HG03045 (cell line): ENCODE measurements around the gene MAPK8IP1.

ENCODE experiments used
- ATAC-seq: cut with Tn5 transposase; IDR thresholded peaks from one replicate; pipeline ENCODE4 v1.9.1; 2021; ENCODE audit warnings: mild to moderate bottlenecking, moderate library complexity; ENCODE audit not compliant: unreplicated experiment

MAPK8IP1 gene

DNA sequence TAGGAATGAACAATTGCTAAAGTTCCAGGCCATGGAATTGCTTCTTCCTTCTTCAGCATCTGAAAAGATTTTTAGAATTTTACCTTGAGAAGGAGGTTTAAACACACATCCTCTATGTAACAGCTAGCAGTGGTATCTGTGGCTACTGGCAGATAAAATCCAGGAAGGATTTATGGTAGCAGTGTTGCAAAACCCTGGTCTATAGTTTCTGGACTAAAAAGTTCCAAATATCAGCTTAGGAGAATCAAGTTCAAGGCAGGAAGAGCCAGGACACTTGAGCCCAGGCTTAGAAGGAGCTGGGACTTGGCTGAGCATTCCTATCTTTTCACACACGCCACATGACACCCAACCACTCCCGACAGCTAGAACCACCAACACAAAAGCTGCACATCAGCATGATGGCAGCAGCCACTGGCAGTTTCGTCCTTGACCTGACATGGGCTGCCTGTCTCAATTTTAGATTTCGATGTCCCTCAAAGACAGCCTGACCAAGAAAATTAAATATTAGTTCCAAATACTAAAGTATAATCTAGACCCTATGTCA is 51.1 kb downstream of the MAPK8IP1 start:
- ATAC-seq = no peak

DNA sequence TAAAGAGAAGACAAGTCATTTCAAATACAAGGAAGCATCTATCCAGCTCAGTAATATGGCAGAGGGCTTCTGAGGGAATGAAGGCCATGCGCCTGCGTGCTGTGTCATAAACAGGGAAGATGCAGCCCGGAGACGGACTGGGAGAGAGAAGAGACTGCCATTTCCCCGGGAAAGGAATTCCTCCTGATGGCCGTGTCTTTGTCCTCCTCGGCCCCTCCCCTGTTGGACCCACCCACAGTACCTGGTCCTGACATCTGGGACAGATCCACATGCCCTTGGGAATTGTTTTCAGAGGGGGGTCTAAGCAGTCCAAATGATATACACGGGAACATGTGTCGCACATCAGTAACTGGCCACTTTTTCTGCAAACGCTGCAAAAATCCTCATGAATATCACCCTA is 52.5 kb downstream of the MAPK8IP1 start:
- no peak for ATAC-seq

- no peak for ATAC-seq
These were observed 54.4 kb downstream of the MAPK8IP1 start for GRCh38 chr11:45939836-45940235.

DNA sequence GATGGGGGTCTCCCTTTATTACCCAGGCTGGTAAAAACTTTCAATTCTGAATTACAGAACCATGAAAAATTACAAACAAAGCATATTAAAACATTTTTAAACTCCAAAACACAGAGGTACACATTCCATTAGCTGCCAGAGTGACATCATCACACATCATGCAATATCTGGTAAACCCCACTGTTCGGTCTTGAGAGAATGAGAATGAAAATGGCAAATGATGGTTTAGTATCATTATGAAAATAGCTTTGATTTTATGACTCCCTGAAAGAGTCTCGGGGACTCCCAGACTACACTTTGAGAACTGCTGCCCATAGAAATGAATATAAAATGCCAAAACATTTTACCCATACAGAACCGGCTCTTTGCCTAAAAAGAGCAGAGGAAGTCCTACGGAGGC is 55.8 kb downstream of the MAPK8IP1 start:
- no peak for ATAC-seq

- no peak for ATAC-seq
These were observed 56.9 kb downstream of the MAPK8IP1 start for GRCh38 chr11:45942381-45942780.

DNA sequence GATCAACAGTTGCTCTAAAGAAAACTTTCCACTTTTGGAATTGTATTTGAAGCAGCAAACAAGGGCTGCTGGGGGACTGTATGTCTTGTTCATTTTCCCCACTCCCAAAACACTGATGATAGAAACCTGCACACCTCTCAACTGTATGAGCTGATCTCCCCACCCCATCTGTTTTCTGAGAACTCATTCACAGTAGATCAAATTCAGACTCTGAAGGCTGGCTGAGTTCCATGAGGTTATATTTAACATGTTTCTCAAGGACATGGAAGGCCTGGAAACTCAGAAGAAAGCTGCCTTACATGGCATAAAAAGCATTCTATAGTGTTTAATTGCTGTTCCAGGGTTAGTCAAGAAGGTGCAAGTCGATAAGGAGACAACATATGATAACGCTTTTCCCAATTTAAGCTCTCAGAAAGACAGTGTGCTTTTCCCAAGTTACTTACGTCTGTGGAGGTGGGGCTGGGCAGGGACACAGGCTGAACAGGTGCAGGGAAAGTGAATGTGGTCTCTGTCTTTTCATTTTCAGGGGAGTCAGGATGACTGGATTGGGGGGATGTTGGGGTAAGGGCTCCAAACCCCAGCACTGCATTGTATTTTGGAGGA is 60.0 kb downstream of the MAPK8IP1 start:
- no peak for ATAC-seq

- ATAC-seq = no peak
These were observed 62.4 kb downstream of the MAPK8IP1 start for GRCh38 chr11:45947885-45948284.

DNA sequence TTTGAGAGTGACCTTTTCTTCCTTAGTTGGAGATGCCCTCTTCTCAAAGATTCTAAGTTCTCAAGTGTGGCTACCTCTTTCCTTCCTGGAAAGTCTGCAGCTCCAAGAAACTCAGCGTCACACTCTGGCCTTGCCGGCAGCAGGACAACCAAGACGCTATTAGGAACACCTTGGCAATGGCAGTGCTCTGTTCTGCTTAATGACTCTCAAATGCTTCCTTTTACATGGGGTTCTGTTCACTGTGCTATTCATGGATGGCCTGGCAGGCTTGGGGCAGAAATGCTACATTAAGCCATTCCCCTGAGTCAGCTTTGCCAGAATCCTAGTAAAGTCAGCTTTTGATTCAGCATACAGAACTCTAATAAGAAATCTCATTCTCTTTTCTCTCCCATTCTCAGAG is 62.9 kb downstream of the MAPK8IP1 start:
- no peak for ATAC-seq

GRCh38 chr11:45949992-45950407 is 64.5 kb downstream of the MAPK8IP1 start:
- ATAC-seq = no peak
